IMR-90 (cell line): ENCODE measurements around the gene PCK2. TPM values are rescaled to one million over a fixed set of nuclear protein-coding genes. Genes with fewer than 3 reads are reported as not detected.
A peak's percentile ranks its signal among the peaks of the same experiment; 100 is the strongest.

Source experiments
- ATAC-seq: fragments of 200-7000 bp; cut with Tn5 transposase; 2 replicates; pipeline ENCODE4 v1.9.1; 2020; ENCODE audit warnings: low read depth, mild to moderate bottlenecking, moderate library complexity
- BruUV-seq: library from RNA; stranded (reverse); fragments of 400-500 nt; replicated peaks from 2 replicates; lab custom pipeline; 2021; lab: Mats Ljungman, UMichigan
- CTCF ChIA-PET: fragments of 300-600 bp; formaldehyde crosslinking; extraction: SDS; loops from one replicate; lab custom pipeline; 2021; ENCODE audit warnings: antibody characterized with exemption; lab: Yijun Ruan, JAX
- POLR2A ChIA-PET: fragments of 300-600 bp; sonication (Branson Sonifier 250); formaldehyde crosslinking; loops from one replicate; lab custom pipeline; 2022; ENCODE audit warnings: antibody characterized with exemption; ENCODE audit not compliant: unreplicated experiment; lab: Charles Lee
- DNase-seq: peaks from one replicate; pipeline ENCODE4 v3.0.0; 2013
- H2AFZ ChIP-seq: replicated peaks from 2 replicates; pipeline ENCODE3; 2013; ENCODE audit warnings: low read length, mild to moderate bottlenecking; ENCODE audit not compliant: poor library complexity
- H2AK5ac ChIP-seq: 2 replicates; pipeline ENCODE4 v1.6.1; 2013; ENCODE audit warnings: low read depth, low read length, inconsistent platforms
- H2AK9ac ChIP-seq: replicated peaks from 2 replicates; pipeline ENCODE3; 2013; ENCODE audit warnings: mild to moderate bottlenecking, low read depth, low read length, moderate library complexity; ENCODE audit not compliant: poor library complexity
- H2BK120ac ChIP-seq: 2 replicates; pipeline ENCODE4 v1.6.1; 2013; ENCODE audit warnings: low read depth, low read length, inconsistent platforms
- H2BK15ac ChIP-seq: 3 replicates; pipeline ENCODE4 v1.6.1; 2013; ENCODE audit warnings: low read depth, low read length, inconsistent platforms
- H2BK20ac ChIP-seq: 2 replicates; pipeline ENCODE4 v1.6.1; 2013; ENCODE audit warnings: low read depth, mild to moderate bottlenecking, inconsistent platforms, low read length, moderate library complexity
- H2BK5ac ChIP-seq: 2 replicates; pipeline ENCODE4 v1.6.1; 2013; ENCODE audit warnings: mild to moderate bottlenecking, low read depth, low read length, inconsistent platforms; ENCODE audit not compliant: poor library complexity, severe bottlenecking
- H3K14ac ChIP-seq: replicated peaks from 2 replicates; pipeline ENCODE4 v1.6.1; 2013; ENCODE audit warnings: low read depth, low read length, inconsistent platforms
- H3K18ac ChIP-seq: 2 replicates; pipeline ENCODE4 v1.6.1; 2013; ENCODE audit warnings: low read depth, low read length, control low read depth
- H3K23ac ChIP-seq: 2 replicates; pipeline ENCODE4 v1.6.1; 2013; ENCODE audit warnings: low read depth, low read length, inconsistent platforms
- H3K27ac ChIP-seq: 2 replicates; pipeline ENCODE4 v1.5.1; 2013; ENCODE audit warnings: mild to moderate bottlenecking, control low read depth, low read length; ENCODE audit not compliant: insufficient read depth
- H3K27me3 ChIP-seq: 2 replicates; pipeline ENCODE4 v1.6.1; 2013; ENCODE audit warnings: low read length; ENCODE audit not compliant: control insufficient read depth, insufficient read depth
- H3K36me3 ChIP-seq: 2 replicates; pipeline ENCODE4 v1.6.1; 2013; ENCODE audit warnings: low read length, mixed read lengths; ENCODE audit not compliant: control insufficient read depth, insufficient read depth
- H3K4ac ChIP-seq: 2 replicates; pipeline ENCODE4 v1.6.1; 2013; ENCODE audit warnings: low read depth, low read length, inconsistent platforms
- H3K4me1 ChIP-seq: 2 replicates; pipeline ENCODE4 v1.6.1; 2013; ENCODE audit warnings: low read length, mixed read lengths; ENCODE audit not compliant: control insufficient read depth, insufficient read depth
- H3K4me2 ChIP-seq: 2 replicates; pipeline ENCODE4 v1.6.1; 2013; ENCODE audit warnings: low read depth, mild to moderate bottlenecking, control low read depth, low read length, moderate library complexity
- H3K4me3 ChIP-seq: 2 replicates; pipeline ENCODE4 v1.5.1; 2013; ENCODE audit warnings: low read depth, mild to moderate bottlenecking, control low read depth, low read length, moderate library complexity; ENCODE audit not compliant: insufficient read depth
- H3K56ac ChIP-seq: 2 replicates; pipeline ENCODE4 v1.6.1; 2013; ENCODE audit warnings: low read length, inconsistent platforms; ENCODE audit not compliant: insufficient read depth; ENCODE audit errors: extremely low read depth
- H3K79me1 ChIP-seq, 2 experiments: 2 replicates each; pipeline ENCODE4 v1.6.1; 2013; ENCODE audit warnings: low read length in 2 of 2, inconsistent platforms in 1 of 2, low read depth in 1 of 2
- H3K9ac ChIP-seq: 2 replicates; pipeline ENCODE4 v1.6.1; 2013; ENCODE audit warnings: low read depth, low read length, control low read depth
- H3K9me1 ChIP-seq: 2 replicates; pipeline ENCODE4 v1.6.1; 2013; ENCODE audit warnings: low read length, inconsistent platforms; ENCODE audit not compliant: insufficient read depth
- H3K9me3 ChIP-seq: 2 replicates; pipeline ENCODE4 v1.6.1; 2013; ENCODE audit warnings: low read length; ENCODE audit not compliant: control insufficient read depth, insufficient read depth
- H4K20me1 ChIP-seq: 2 replicates; pipeline ENCODE4 v1.6.1; 2013; ENCODE audit warnings: low read length, inconsistent platforms; ENCODE audit not compliant: insufficient read depth
- H4K5ac ChIP-seq: 2 replicates; pipeline ENCODE4 v1.6.1; 2013; ENCODE audit warnings: mild to moderate bottlenecking, low read depth, low read length, control low read depth
- H4K8ac ChIP-seq, 2 experiments: 2 replicates each; pipeline ENCODE4 v1.6.1; 2013; ENCODE audit warnings: low read depth in 2 of 2, low read length in 2 of 2, control low read depth in 1 of 2, inconsistent platforms in 1 of 2
- H4K91ac ChIP-seq: 2 replicates; pipeline ENCODE4 v1.6.1; 2013; ENCODE audit warnings: low read depth, low read length, inconsistent platforms; ENCODE audit not compliant: insufficient read depth
- CHD1 ChIP-seq: IDR thresholded peaks from 2 replicates; pipeline ENCODE4 v1.6.1; 2012; ENCODE audit warnings: low read depth, low read length, improper control_type of control experiment
- MAFK ChIP-seq: IDR thresholded peaks from 2 replicates; pipeline ENCODE4 v1.6.1; 2012; ENCODE audit warnings: low read depth, low read length, improper control_type of control experiment
- MAZ ChIP-seq: IDR thresholded peaks from 2 replicates; pipeline ENCODE4 v1.6.1; 2012; ENCODE audit warnings: low read depth, mild to moderate bottlenecking, low read length, improper control_type of control experiment, moderate library complexity, borderline replicate concordance
- MXI1 ChIP-seq: IDR thresholded peaks from 2 replicates; pipeline ENCODE4 v1.6.1; 2012; ENCODE audit warnings: low read depth, mild to moderate bottlenecking, low read length, moderate library complexity, borderline replicate concordance
- NFE2L2 ChIP-seq: fragments of 150-350 bp; IDR thresholded peaks from 2 replicates; pipeline ENCODE4 v1.6.1; 2016; ENCODE audit warnings: low read depth, mild to moderate bottlenecking, low read length
- RAD21 ChIP-seq: IDR thresholded peaks from 2 replicates; pipeline ENCODE4 v1.6.1; 2012; ENCODE audit warnings: low read length, improper control_type of control experiment
- WGBS, 2 experiments: methylation state at CpG; one replicate each; pipeline versions ENCODE4 v1.1.5 to v1.1.7; 2013; ENCODE audit warnings: missing lambda C conversion rate in 2 of 2; ENCODE audit not compliant: insufficient read length in 1 of 2; ENCODE audit errors: extremely low coverage in 2 of 2; 5-methylcytosine and 5-hydroxymethylcytosine counted together
- dilution Hi-C: fragments of 300-500 bp; cut with HindIII; formaldehyde crosslinking; loops from one replicate; pipeline ENCODE4 v1.14.3; 2018; ENCODE audit warnings: low sequenced_read_pairs; ENCODE audit not compliant: unreplicated experiment
- in situ Hi-C: fragments of 300-500 bp; cut with MboI; formaldehyde crosslinking; loops from 3 replicates; pipeline ENCODE4 v1.14.3; 2019; ENCODE audit warnings: low sequenced_read_pairs, inconsistent platforms, mixed read lengths
- intact Hi-C: fragments of 100-400 bp; cut with micrococcal nuclease; formaldehyde crosslinking; loops from 2 replicates; pipeline ENCODE4 v1.10.0; 2022
- polyA plus RNA-seq, 3 experiments: library from polyadenylated mRNA; depleted of rRNA; stranded (reverse); fragments of >200 nt; gene quantifications; 2 replicates each; pipeline ENCODE4 v1.2.3, GENCODE V29; 2012; ENCODE audit warnings: low replicate concordance in 1 of 3
- total RNA-seq: library from RNA; depleted of rRNA; stranded (reverse); fragments of >200 nt; gene quantifications from 2 replicates; pipeline ENCODE4 v1.2.3, GENCODE V29; 2012

The PCK2 gene
- total and polyA plus RNA-seq, 2 of the 4 experiments (the other 2 are of a cell fraction), result 13.4 to 29.4 TPM

DNA sequence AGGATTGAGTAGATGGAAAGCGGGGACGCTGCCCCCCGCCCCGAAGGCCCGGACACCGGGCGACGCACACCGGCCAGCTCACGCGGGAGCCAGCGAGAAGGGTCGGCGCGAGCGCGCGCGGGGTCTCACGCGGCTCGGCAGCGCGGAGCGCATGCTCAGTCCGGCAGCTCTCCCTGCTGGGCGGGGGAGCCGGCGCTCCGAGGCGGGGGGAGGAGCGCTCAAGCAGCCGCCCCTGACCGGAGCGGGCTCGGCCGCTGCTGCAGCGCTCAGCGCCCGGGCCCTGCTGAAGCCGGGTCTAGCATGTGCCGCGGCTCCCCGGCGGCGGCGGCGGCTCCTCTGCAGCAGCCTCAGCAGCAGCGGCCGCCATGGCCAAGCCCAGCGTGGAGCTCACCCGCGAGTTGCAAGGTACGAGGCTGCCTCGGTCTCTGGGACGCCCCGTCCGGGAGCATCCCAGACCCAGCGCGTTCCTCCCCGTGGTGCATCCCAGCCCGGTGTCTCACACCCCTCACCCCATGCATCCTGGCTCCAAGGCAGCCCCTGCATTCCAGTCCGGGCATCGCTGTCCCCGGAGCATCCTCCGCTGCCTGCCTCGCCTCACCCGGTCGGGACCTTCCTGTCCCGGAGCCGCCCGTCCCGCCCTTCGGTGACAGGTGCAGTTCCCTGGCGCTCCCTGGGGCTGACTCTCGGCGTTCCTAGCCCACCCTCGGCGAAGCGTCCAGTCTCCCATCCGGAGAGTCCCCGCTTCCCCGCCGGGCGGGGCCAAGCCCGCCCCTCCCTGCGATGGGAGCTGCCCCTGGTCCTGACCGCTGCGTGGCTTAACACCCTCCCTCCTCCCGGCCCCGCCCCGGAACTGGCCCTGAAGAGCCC is 42.1 kb upstream of the PCK2 start, which contains the start of gene CARMIL3:
CARMIL3 (plus strand) TSS at position 221 of the 867 bp plus-strand sequence; CDS start at position 366, 145 bp downstream.
- ChIA-PET CTCF (interaction anchor here (1.5 kb wide), 1 partner anchor 57 kb away, joined by 4 read pairs; no protein-coding TSS in a partner anchor), POLR2A (no interaction called here)
- Histone ChIP-seq H4K20me1 (peaks cover 3% of the 10 kb centered on the region; the same call in 1 of the 2 replicates), H3K56ac (no peak within 1 kb of the TSS), H4K5ac (no peak within 1 kb of the TSS), H3K9ac (peak within 1 kb of the TSS; percentile 32; the same call in 1 of the 2 replicates), H2BK120ac (no peak within 1 kb of the TSS), H3K4me3 (peak within 1 kb of the TSS; percentile 52), H2BK15ac (no peak within 1 kb of the TSS), H4K8ac (no peak within 1 kb of the TSS), H2BK20ac (no peak within 1 kb of the TSS), H3K27ac (no peak within 1 kb of the TSS), H3K4ac (no peak within 1 kb of the TSS; the same call in 1 of the 2 replicates), H3K4me1 (peaks cover 5% of the 10 kb centered on the region; the same call in 1 of the 2 replicates), H3K4me2 (peak within 1 kb of the TSS; percentile 87), H3K9me1 (0 out of 2 replicates have a peak, but pooled peaks cover 3% of the 10 kb centered on the region), H3K79me1 (no peaks in the 10 kb centered on the region), H3K36me3 (no peaks in the 10 kb centered on the region), H3K14ac (no peak within 1 kb of the TSS), H3K9me3 (no peaks in the 10 kb centered on the region), H2AK5ac (no peak within 1 kb of the TSS), H2BK5ac (no peak within 1 kb of the TSS), H3K23ac (no peak within 1 kb of the TSS), H3K27me3 (peaks cover 41% of the 10 kb centered on the region), H3K18ac (no peak within 1 kb of the TSS), H2AFZ (peak within 1 kb of the TSS; percentile 94), H2AK9ac (no peak within 1 kb of the TSS), H4K91ac (no peak within 1 kb of the TSS)
- WGBS, 2 experiments, result 3% methylated on average over 56 of the region's 92 CpGs; no CpG with 5 or more reads in 1 of the 2 experiments
- ATAC-seq (peak; percentile 96), DNase-seq (peak; percentile 34)
- intact Hi-C loops (loop anchor here (1.0 kb wide), 1 partner anchor 38 kb away; no protein-coding TSS in a partner anchor), in situ Hi-C loops (no loop called here), dilution Hi-C loops (no loop called here)
- no TSS peak for BruUV-seq
- TF ChIP-seq RAD21, result no peak
- TF ChIP-seq CHD1, result no peak
- no peak for TF ChIP-seq MXI1
- no peak for TF ChIP-seq MAFK
- peak; percentile 85 for TF ChIP-seq MAZ
- no peak for TF ChIP-seq NFE2L2
